NCI-H1930 (cell line): ENCODE results near the gene VAV2.
A peak's percentile ranks its signal among the peaks of the same experiment; 100 is the strongest.

Experiments
- DNase-seq, 2 experiments: peaks; one replicate each; lab custom pipeline; 2025; lab: John Stamatoyannopoulos, UW

The VAV2 gene

DNA sequence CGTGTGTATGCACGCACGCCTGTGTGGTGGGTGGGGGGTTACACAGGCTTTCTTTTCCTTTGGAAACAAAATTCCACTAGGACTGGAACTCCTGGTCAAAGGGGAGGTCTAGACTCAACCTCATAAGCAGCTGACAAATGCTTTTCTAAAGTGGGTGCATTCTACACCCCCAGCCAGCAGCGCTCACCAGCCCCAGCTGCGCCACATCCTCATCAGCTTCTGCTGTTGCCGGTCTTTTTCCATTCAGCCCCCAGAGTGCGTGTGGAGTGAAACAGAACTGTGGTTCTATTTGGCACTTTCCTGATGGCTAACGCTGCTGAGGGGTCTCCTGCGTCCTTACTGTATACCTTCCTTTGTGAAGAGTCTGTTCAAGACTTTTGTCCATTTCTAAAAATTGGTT, 176.3 kb downstream of the VAV2 start:
- DNase-seq = no peak

DNA sequence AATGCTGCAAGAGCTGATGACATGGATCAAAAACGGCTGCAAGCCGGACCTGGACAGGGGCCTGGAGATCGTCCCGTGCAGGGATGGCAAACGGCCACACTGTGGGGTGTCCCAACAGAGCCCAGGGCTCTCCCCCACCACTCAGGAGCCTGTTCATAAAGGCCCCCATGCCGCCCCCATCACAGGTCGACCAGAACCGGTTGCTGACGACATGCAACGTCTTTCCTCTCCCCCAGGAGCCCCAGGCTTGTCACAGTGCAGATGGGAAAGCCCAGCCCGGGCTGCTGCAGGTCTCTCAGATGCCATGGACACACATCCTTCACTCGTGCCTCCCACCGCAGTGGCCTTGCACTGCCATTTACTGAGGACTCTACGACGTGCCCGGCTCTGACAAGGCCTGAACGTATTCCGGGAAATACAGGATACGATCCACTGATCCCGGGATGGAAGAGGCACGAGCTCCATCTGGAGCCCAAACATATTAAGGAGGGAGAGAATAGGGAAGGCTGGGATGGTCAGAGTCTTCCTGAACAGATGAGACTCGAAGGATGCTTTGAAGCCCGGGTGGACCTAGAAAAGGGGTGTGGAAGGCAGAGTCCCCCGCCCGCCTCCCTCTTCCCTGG, 177.4 kb downstream of the VAV2 start:
- no peak for DNase-seq

DNA sequence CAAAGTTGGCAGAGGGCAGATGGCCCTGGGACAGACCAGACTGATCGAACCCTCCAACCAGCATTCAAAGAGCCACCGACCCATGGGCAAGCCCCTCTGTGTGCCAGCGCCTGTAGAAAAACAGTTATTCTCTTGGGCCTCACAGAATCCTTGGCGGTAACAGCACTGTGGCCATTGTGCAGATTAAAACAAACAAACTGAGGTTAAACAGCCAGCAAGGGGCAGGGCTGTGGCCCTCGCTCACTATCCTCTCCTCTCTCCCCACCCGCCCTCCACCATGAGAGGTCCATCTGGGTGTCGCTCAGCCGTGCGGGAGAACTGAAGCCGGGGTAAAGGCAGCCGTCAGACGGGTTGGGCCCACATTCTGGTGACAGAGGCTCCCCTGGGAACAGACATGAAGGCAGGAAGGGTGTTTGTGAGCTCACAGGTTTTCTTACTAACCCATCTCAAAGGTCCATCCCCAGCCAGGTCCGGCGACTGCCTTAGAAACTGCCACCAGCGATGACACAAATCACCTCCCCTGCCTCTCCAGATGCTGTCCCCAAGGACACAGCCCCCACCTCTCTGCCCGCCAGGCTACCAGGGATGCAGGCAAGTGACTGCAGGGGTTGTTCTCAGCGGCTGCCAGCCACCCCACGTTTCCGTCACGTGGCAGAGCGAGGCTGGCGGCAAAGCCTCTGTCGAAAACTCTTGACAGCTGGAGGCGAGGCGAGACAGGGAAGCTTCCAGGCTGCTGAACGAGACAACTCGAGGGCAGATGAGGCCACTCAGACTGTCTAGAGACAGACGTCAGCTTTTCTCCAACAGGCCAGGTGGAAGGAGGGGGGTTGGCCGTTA, 178.2 kb downstream of the VAV2 start:
- DNase-seq = no peak

DNA sequence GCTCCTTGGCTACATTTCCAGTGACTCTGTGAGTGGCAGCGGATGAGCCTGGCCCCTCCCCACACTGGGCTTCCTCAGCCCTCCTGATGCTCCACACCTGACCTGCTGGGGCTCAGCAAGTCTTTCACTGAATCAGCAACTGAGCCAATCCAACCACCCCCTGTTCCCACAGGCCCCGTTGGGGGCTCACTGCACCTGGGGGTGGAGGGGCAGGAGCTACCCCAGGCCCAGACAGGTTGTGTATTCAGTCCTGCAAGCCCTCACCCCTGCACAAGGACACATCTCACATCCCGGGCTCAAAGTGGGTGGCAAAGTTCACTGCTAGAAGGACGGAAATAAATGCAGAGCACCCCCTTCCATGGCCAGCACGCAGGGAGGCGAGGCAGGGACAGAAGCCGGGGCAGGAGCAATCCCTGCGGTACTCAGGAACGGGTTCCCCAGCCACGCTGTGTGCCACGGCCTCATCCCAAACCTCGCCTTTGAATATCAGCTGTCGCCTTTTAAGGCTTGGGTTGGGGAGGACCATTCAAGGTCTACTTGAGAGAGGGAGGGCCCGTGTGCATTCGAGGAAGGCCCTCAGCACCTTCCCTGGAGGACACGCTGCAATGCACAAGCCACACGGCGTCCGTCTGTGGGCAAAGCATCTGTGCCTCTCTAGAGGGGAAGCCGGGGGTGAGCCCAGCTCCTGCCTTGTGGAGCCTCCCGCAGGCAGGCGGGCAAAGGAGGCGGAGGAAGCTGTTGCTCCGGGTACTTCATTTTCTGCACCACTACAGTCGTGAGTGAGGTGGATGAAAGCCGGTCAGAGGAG, 179.0 kb downstream of the VAV2 start:
- no peak for DNase-seq

DNA sequence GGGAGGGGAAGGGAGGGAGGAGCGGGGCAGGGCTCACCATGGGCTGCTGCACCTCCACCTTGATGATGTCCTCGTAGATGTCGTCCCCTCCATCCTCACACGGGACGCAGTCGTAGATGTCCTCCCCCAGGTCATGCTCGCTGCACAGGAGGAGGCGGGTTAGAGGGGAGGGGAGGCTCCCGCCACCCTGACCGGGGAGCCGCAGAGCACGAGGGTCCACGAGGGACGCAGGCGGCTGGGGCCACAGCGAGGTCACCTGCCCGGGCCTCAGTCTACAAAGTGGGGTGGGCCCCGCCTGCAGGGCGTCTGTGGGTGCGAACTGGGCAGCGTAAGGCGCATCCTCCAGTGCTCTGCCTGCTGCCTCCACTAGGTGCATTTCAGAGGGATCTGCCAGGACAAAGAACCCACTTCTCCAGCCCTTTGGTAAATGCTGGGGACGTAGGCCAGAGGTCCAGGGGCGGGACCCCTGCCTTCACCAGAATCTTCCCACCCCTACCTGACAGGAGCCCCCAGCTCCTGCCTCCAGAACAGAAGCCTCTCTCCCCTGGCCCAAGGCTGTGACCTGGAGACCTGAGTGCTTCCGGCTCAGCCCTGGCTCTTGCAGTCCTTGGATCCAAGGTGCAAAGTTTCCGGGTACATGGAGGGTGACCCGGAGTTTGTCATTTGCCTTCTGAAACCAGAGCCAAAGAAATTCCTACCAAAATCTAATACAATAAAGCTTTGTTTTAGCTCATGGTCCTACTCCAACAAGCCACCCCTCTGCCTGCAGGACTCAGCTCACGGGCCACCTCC, 179.9 kb downstream of the VAV2 start:
- no peak for DNase-seq

DNA sequence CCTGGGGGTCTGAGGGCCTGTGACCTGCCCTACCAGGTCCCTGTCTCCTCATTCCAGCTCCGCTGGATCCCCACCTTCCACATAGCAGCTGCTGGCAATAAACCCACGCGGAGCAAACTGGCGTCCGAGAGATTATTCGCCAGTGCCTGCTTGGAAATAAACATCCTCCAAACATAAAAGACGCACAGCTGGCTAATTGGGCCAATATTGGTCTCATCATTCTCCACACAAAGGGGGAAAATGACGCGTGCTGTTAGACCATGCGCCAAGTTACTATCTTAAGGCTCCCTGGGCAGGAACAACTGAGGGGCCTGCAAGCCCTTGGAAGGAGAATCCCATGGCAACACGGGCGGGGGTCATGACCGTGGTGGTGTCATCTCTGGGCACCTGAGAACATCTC, 180.7 kb downstream of the VAV2 start:
- peak; percentile 15 to 30 for DNase-seq

DNA sequence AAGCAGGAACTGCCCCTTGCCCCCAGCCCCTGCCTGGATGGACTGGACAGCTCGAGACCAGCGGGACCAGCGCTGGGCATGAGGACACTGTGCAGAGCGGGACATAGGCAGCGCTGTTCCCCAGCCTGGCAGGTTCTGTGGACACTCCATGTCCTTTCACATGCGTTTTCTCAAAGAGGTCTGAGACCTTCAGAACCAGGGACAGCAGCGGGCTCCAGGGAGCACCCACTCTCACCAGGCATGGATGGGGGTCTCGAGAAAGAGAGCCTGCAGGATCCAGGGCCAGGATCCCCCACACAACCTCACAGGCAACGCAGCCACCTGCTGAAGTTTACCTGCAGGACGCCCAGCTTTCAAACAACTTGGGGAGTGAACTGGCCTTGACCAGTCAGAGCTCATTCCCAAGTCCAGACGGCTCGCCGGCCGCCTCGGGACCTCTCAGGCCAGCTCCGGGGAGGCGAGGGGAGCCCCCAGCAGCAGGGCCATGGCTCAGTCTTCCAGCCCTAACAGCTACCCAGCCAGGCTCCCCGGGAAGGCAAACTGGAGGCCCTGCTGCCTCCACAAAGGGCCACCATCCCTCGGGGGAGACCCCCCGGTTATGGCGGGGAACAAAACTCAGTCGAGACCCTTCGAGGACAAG, 181.4 kb downstream of the VAV2 start:
- DNase-seq = no peak

DNA sequence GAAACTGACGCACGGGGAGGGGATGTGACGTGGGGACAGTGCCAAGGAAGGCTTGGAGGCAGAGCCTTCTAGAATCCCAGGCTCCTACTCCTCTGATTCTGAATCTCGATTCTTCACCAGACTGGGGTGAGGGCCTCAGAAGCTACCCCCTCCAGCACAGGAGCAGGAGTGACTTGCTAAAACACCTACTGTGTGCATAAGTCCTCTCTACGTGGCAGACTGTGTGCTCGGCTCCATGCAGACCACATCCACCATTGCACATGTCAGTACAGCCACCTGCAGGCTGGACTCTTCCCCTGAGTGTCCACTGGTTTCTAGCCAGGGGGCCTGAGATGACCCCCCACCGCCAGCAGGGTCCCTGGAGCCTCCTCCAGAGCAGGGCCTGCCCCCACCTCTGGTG, 182.8 kb downstream of the VAV2 start:
- DNase-seq = no peak

DNA sequence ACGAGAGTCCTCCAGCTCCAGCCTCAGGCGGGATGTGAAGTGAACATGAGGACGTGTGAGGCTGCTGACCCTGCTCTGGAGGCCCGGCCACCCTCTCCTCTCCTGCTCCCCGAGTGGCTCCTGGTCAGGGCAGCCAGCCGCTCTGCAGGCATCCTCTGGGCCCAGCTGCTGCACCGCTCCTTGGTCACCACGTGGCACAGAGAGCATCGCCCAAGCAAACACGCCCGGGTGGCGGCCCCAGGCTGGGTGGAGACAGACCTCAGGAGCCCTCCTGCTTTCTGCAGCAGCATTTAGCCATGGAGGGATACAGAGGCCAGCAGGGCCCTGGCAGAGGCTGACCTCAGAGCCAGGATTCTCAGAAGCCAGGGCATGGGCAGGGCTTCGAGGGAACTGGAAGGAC, 184.3 kb downstream of the VAV2 start:
- DNase-seq = no peak

DNA sequence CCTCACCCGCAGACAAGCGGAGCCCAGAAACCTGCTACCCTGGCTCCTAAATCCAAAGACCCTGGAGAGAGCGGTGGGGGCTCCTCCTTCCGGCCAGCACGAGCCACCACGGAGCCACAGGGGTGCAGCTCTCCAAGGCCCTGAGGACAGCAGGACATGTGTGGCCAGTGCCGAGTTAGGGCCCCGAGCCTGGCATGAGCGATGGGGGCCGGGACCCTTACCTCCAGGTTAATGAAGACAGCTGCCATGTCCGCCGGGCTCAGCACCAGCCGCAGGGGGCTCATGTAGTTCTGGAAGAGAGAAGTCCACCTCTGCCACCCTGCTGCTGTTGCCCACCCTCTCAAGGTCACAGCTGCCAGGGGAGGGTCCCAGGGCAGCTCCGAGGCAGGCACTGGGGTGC, 185.1 kb downstream of the VAV2 start:
- DNase-seq = no peak

DNA sequence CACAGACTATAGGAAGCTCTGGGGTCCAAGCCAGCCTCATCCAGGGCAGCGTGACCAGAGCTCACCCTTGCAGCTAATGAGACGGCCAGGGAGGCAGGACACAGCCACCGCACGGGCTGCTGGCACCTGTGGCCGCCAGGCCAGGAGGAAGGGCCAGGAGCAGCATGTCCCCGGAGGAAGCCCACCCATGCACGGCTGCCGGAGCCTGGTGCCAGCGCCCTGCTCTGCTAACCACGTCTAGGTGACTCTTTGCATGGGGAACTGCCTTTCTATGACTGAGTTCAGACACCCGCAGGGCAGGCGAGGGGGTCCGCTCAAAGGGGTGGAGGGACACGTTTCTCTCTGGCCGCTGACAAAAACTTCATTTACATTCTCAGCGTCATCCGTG, 185.5 kb downstream of the VAV2 start:
- no peak for DNase-seq

DNA sequence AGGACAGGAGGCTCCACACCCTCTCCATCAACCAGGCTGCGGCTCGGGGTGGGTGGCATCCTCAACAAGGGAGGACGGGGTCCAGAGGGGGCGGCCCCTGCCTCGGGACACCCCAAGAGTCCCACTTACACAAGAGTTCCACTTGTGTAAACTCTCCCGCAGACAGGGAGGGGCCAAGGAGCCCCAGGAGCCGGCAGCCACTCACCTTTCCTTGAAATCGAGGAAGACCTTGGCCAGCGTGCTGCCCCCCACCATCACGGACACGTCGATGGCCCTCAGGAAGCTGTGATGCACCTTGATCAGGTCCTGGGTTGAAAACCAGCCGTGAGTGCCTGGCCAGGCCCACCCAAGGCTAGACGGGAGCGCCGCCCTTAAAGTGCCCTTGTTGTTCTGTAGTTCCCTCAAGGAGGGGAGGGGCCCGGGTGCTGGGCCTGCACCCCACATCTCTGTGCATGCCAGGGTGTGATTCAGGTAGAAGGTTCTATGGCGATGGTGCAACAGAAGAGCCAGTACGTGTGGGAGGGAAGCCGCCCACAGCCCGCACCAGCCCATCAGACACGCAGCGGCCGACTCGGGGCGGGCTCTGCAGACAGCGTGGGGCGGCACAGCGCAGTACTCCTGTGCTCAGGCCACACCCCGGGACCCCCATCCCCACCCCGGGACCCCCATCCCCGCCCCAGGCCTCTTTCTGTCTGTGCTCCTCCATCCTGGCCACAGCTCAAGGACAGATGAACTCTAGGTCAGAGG, 186.1 kb downstream of the VAV2 start:
- DNase-seq = no peak

DNA sequence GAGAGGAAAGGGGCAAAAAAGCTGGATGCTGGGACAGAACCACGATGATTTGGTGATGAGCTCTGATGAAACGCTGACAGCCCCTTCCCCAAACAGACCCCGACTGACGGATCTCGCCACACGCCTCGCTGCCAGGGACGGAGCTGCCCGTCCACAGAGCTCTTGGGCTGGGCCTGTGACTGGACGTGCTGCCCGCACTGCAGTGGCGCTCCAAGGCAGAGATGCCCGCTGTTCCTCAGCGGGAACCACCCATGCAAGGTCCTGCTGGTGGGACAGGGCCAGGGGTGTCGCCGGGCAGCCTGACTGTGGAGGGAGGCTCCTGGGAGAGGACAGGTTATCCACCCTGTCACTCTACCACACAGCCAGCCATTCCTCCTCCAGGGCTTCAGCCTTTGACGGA, 187.9 kb downstream of the VAV2 start:
- DNase-seq = no peak

DNA sequence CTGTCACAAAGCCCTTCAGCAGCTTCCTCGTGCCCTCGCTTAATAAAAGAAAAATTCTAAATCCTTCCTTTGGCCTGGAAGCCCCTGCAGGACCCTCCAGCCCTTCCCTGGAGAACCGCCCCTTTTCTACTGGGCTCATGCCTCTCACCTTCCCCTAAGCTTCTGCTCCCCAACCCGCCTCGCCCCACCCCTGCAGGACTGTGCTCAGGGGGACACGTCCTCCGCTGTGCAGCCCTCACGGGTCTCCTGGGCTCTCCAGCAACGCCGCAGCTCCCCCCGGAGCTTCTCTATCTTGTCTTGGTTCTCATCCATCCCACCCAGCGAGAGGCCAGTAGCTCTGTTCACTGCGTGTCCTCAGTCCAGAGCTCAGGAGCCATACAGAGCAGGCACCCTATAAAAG, 188.4 kb downstream of the VAV2 start:
- DNase-seq = no peak

DNA sequence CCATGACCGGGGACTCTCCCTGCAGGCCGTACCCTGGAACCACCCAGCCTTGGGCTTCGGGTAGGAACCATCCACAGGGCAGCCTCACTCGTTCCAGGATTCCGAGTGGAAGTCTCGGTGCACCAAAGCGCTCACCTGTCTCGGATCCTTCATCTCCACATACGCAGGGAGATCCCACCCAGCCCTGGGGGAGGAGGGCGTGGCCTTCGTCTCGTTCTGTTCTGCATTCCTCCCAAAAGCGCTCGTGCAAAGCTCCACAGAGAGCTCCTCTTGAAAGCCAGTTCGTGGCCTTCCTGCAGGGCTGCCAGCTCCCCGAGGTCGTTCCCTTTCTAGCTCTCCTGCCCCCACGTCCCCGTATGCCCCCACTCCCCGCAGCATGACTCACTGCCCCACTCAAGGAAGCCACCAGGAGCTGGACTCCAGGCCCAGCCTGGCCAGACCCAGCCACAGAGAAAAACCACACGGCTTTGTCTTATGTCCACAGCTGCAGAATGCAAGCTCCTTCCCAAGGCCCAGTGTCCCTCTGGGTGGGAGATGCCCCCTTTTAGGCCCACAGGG, 189.0 kb downstream of the VAV2 start:
- DNase-seq = no peak

DNA sequence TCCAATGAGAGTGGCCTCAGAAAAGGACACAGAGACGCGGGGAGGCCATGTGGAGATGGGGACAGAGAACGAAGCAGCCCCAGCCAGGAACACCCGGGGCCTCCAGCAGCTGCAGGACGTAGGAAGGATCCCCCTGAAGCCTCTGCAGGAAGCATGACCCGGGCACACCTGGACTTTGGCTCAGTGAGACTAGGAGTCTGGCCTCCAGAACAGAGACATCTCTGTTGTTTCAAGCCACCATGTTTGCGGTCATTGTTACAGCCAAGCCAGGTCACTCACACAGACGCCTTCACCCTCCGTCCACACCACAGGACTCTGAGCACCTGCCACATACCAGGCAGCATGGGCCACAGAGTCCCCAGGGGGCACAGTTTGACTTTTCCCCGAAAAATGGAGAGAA, 190.4 kb downstream of the VAV2 start:
- no peak for DNase-seq

DNA sequence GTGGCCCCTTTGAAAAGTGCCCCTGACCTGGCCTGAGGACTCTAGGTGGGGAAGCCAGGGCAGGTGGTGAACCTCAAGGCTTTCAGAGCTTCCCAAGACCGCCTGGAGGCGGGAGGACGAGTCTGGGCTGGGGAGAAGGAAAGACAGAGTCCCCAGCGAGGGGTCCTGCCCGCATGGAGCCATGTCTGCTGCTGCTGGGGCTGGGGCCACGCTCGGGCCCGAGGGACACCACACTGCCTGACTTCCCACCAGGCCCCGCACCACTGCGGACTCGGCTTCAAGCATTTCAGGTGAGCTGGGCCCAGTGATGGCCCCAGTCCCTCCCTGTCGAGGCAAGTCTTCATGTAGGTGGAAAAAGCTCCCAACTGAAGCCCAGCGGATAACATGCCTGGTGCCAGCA, 191.9 kb downstream of the VAV2 start:
- DNase-seq = no peak

DNA sequence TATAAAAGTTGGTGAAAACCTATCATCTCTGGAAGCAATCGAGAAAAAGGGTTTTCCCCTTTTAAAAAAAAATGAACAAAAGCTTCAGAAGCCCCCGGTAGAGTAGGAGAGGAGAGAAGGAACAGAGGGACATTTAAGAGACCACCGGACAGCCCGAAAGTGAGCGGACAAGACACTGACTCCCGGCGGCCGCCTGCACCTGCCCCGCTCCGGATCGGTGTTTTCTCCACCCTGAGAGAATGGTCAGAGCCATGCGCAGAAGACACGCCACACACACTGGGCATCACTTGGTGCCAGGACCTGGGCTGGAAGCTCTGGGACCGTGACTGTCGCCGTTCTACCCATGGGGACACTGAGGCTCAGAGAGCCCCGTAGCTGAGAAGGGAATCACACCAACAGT, 192.4 kb downstream of the VAV2 start:
- no peak for DNase-seq

DNA sequence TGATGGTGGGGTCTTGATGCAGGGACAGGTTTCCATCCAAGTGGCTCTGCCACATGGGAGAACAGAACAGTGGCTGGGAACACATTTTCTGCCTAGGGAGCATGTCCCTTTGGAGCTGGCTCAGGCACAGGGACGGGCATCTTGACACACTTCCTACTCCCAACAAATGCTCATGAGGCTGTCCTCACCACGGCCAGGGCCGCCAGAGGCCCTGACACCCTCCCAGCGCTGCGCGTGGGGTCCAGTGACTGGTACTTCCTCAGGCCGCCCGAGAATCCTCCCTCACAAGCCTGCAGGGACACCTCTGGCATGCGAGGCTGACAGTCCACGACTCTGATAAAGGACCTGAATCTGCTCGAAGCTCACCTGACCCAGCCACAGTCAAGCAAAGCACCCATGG, 193.0 kb downstream of the VAV2 start:
- no peak for DNase-seq

DNA sequence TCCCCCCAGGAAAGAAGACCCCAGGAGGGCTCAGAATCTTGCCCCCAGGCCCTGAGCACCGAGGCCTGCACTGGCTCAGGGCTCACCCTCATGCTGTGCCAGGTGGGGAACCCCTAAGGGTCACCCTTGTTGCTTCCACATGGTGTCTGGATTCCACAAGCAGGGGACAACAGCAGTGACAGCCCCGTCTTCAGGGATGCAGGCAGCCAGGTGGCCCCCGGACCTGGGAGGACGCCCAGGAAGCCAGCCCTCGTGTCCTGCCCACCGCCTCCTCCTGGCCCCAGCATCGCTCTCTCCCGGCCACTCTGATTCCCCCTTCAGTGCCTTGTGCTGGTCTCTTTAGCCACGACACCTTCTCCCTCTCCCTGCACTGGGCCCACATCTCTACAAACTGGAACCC, 194.0 kb downstream of the VAV2 start:
- DNase-seq = no peak
